GM10248 (cell line): ENCODE measurements around the gene EPS8L1.

Source experiments
- CTCF ChIA-PET: fragments of 300-600 bp; sonication (Branson Sonifier 250); formaldehyde crosslinking; extraction: SDS; loops from one replicate; lab custom pipeline; 2021; ENCODE audit warnings: antibody characterized with exemption; lab: Yijun Ruan, JAX
- POLR2A ChIA-PET: fragments of 350-650 bp; sonication (Branson Sonifier 250); formaldehyde crosslinking; extraction: SDS; loops from one replicate; lab custom pipeline; 2020; ENCODE audit warnings: antibody characterized with exemption; lab: Yijun Ruan, JAX
- DNase-seq: peaks from one replicate; pipeline ENCODE4 v3.0.0; 2012; ENCODE audit errors: extremely low spot score
- TF ChIP-seq, protein P1 (sequence below): IDR thresholded peaks from 2 replicates; pipeline ENCODE4 v1.5.1; 2012; ENCODE audit warnings: mild to moderate bottlenecking, low read depth; ENCODE audit errors: extremely low read depth, missing control alignments, control extremely low read depth

EPS8L1 gene

DNA sequence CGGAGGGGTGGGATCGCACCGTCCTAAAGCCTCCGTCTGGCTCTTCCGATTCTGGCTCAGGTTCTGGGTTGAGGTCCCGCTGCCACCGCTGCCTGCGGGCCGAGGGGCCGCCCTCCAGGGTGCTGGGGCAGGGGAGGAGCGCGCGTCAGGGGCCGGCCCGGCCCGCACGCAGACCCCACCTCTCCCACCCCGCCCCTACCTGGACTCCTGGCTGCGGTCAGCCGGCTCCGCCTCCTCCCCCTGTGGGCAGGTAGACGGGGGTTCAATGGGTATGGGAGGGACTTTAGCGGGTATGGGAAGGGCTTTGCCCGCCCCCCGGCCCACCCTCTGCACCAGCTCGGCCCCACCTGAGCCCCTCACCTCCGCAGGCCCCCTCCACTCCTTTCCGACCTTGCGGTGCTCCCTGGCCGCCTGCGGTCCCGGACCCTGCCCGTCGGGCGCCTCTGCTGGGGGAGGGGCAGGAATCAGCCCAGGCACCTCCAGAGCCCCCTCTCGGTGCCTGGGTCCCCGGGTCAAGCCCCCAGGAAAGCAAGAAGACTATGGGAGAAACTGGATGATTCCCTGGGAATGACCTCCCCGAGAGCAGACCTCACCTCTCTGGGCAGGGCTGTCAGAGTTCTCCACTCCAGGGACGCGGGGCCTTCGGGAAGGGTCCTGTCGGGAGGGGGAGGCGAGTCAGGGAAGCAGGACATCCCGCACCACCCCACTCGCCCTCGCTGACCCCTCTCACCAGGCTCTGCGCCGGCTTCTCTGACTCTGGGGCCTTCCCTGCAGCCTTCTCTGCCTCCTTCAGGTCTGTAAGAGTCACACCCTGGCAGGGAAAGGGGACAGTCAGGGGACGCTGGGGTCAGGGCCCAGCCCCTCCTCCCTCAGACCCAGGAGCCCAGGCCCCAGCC, 17.0 kb downstream of the EPS8L1 start:
- DNase-seq: no peak
- TF ChIP-seq, protein P1, sequence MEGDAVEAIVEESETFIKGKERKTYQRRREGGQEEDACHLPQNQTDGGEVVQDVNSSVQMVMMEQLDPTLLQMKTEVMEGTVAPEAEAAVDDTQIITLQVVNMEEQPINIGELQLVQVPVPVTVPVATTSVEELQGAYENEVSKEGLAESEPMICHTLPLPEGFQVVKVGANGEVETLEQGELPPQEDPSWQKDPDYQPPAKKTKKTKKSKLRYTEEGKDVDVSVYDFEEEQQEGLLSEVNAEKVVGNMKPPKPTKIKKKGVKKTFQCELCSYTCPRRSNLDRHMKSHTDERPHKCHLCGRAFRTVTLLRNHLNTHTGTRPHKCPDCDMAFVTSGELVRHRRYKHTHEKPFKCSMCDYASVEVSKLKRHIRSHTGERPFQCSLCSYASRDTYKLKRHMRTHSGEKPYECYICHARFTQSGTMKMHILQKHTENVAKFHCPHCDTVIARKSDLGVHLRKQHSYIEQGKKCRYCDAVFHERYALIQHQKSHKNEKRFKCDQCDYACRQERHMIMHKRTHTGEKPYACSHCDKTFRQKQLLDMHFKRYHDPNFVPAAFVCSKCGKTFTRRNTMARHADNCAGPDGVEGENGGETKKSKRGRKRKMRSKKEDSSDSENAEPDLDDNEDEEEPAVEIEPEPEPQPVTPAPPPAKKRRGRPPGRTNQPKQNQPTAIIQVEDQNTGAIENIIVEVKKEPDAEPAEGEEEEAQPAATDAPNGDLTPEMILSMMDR: no peak
- ChIA-PET POLR2A (no interaction called here), CTCF (no interaction called here)

DNA sequence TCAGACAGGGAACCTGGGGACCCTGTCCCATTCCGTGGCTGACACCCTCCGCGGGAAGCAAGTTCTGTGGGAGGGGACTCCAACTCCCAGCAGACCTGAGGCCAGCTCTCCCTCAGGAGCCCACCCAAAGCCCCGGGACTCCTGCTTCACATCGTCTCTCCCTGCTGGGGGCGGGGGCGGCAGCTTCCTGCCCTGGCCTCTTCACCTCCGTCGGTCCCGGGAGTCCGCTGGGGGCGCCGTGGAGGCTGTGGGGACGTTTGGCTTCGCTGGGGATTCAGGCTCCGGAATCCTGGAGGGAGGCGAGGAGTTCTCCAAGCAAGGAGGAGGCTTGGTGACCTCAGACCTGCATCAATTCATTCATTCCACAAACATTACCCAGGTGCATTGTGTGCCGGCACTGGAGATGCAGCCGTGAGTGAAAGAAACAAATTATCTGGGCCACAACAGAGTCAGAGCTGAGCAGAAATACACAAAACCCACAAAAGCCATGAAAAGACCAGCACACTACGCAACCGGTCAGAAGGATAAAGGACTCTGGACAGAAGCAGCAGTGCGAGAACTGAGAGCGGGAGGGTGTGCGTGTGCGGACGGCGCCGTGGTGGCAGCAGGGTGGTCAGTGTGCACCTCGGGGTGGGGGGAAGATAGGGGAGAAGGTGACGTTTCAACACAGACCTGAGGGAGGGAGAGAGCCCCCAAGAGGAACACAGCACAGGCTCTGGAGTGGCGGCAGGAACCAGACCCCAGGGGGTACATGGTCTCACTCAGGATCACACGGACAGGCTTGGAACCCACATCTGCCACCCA, 19.0 kb downstream of the EPS8L1 start:
- ChIA-PET POLR2A (no interaction called here), CTCF (no interaction called here)
- DNase-seq: no peak
- TF ChIP-seq, protein P1: no peak

GRCh38 chr19:55095260-55096060, 19.8 kb downstream of the EPS8L1 start:
- TF ChIP-seq, protein P1: no peak
- CTCF ChIA-PET: interaction anchor here (1.2 to 1.8 kb wide), 2 partner anchors 11 to 37 kb away, joined by 3 to 4 read pairs; no protein-coding TSS in a partner anchor
- no peak for DNase-seq
- POLR2A ChIA-PET: no interaction called here

DNA sequence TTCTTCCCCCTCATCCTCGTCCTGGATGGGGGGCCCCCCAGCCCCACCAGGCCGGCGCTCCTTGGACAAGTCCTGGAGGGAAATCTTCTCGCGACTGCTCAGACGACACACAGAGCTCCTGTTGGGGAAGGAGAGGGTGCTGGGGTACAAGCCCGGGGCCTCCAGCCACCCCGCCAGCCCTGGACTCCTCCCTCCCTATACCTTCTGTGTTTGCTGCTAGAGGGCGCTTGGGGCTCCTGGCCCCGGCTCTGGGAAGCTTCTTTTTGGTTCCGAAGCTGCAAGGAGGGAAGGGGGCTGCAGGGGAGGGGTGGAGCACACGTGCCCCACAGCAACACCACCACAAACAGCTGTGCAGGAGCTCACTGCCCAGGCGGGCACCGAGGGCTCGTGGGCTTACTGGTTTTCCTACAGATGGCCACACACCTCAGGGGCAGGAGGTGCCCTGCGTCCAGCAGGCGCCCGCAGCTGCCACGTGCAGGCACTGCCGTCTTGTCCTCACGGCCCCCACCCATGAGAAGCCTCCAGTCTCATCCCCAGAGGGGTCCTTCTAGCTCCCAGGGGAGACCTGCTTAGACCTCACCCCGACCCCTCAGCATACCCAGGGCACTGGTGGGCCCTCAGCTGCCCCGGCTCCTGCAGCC, 20.5 kb downstream of the EPS8L1 start:
- TF ChIP-seq, protein P1: no peak
- ChIA-PET CTCF (interaction anchor here (1.2 to 1.8 kb wide), 2 partner anchors 11 to 36 kb away, joined by 3 to 4 read pairs; no protein-coding TSS in a partner anchor), POLR2A (no interaction called here)
- no peak for DNase-seq

GRCh38 chr19:55097864-55098715, 22.4 kb downstream of the EPS8L1 start:
- DNase-seq: no peak
- TF ChIP-seq, protein P1: no peak
- ChIA-PET CTCF (interaction anchor here (0.9 kb wide), 2 partner anchors 9 to 10 kb away, joined by 3 to 4 read pairs; no protein-coding TSS in a partner anchor), POLR2A (no interaction called here)
